Islet of Langerhans (tissue), 1 donor: Measurements from ENCODE around the gene POLR2E.

ENCODE experiments used
- FAIRE-seq: peaks from one replicate; lab custom pipeline; 2011; peaks lifted over from hg19 to GRCh38; lab: Jason Lieb, UNC

POLR2E gene

DNA sequence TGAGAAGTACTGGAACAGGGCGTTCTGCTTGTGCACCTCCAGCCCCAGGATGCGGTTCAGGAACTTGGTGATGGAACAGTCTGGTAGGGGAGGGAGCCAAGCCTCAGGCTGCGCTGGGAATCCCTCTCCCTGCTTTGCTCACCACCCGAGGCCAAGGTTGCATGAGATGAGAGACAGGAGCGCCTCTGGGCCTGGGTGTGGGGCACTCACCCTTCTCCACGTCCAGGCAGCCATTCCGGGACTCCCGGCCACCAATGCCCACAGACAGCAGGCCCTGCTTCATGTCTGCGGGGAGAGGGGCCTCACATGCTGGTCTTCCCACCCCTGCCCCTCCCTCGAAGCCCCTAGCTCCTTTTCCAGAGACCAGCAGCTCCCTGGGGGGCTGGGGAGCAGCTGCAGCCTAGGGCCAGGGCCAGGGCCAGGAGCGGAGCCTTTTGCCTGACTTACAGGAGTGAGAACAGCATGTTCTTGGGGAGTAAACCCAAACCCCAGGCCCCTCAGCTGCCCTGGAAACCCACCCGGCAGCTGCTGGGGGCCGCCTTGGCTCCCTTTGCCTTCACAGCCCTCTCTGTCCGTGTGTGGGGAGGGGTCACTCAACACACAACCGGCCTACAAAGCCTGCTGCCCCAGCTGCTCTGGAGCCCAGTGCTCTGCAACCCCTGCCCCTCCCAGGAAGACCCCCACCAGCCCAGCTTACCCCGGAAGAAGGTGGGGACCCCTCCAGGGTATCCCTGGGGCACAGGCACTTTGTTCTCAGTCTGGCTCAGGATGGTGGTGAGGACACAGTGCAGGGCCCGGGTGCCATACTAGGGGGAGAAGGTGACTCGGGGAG is 15.8 kb upstream of the POLR2E start:
- FAIRE-seq: no peak

GRCh38 chr19:1109697-1110671 is 14.8 kb upstream of the POLR2E start:
- no peak for FAIRE-seq

- FAIRE-seq: no peak
These were observed 13.9 kb upstream of the POLR2E start for GRCh38 chr19:1109032-1109551.

DNA sequence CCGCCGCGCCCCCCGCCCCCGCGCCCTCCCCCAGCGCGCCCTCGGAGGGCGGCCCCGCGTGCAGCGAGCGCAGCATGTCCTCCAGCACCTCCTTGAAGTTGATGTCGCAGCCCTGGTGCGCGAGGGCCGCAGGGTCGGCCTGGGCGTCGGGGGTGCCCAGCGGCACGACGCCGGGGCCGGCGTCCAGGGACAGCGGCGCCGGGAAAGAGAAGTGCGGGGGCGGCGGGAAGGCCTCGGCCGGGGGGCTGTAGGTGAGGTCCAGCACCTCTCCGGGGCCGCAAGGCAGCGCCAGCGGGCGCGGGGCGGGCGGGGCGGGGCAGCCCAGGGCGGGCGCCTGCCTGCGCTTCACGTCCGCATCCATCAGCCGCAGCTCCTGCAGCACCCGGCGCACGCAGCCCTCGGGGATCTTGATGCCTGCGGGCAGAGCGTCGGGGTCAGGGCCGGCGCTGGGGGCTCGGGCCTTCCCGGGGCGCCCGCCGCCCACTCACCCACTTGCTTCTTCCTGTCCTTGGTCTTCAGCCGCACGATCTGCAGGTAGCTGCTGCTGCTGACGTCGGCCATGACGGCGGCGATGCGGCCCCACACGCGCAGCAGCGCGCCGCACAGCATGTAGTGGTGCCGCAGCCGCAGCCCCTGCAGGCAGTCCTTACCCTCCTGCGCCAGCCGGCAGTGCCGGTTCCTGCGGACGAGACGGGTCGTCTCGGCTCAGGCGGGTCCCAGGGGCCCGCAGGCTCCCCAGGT is 13.3 kb upstream of the POLR2E start:
- no peak for FAIRE-seq

DNA sequence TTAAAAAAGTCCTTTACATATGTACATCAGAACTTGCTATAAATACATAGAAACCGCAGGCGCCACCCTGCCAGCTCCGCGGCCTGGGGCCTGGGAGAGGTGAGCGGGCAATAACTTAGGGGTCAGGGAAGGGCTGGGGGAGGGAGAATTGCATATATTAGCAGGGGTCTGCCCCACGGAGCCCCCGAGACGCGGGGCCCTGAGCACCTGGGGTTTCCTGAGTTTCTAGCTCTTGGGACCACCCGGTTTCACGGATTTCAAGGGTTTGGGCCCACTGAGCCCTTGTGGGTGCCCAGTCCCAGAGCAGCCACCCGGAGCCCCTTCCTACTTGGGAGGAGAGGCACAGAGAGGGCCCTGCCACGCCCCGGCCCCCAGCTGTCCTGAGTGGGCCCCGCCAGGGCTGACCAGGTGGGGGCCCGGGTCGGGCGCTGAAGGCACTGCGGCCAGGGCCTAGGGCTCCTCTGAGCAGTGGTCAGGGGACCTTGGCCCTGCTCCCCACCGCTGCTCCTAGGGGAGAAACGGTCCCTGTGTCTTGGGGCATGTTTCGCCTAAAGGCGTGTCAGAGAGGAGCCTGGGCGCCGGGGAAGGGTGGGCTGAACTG is 12.6 kb upstream of the POLR2E start:
- FAIRE-seq: no peak

- FAIRE-seq: no peak
These were observed 11.9 kb upstream of the POLR2E start for GRCh38 chr19:1106841-1107660.

GRCh38 chr19:1105873-1106840 is 11.0 kb upstream of the POLR2E start:
- no peak for FAIRE-seq

GRCh38 chr19:1105008-1105872 is 10.1 kb upstream of the POLR2E start:
- FAIRE-seq: no peak

DNA sequence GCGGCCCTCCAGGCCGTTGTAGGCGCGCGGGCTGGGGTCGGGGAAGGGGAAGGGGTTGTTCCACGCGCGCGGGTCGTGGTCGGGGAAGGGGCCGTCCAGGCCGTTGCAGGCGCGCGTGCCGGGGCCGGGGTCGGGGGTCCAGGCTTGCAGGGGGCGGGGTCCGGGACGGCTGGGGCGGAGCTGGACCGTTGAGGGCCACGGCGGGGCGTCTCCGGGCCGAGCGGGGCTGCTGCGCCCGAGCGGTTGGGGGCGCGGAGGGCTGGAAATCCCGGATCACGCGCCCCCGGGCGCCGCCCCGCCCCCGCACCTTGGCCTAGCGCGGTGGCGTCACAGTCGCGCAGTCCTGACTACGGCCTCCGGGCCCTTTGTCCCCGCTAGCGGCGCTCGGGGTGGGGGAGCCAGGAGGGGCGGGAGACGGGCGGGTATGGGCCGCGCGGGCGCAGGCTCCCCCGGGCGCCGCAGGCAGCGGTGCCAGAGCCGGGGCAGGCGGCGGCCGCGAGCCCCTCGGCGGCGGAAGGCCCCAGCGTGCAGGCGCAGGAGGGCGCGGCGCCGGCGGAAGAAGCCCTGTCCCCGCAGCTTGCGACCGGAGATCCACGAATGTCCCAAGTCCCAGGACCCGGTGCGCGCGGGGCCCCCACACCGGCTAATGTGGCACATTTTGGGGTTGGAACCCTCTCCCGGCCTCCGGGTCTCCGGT is 9.3 kb upstream of the POLR2E start:
- FAIRE-seq: no peak

- peak; percentile 73 for FAIRE-seq
These were observed 8.6 kb upstream of the POLR2E start, which contains the start of gene GPX4 for GRCh38 chr19:1103708-1104310. TSS of gene GPX4 (plus strand) at chr19:1103994. CDS start at chr19:1104044, 50 bp downstream.

- no peak for FAIRE-seq
These were observed 8.0 kb upstream of the POLR2E start for GRCh38 chr19:1103132-1103707.

DNA sequence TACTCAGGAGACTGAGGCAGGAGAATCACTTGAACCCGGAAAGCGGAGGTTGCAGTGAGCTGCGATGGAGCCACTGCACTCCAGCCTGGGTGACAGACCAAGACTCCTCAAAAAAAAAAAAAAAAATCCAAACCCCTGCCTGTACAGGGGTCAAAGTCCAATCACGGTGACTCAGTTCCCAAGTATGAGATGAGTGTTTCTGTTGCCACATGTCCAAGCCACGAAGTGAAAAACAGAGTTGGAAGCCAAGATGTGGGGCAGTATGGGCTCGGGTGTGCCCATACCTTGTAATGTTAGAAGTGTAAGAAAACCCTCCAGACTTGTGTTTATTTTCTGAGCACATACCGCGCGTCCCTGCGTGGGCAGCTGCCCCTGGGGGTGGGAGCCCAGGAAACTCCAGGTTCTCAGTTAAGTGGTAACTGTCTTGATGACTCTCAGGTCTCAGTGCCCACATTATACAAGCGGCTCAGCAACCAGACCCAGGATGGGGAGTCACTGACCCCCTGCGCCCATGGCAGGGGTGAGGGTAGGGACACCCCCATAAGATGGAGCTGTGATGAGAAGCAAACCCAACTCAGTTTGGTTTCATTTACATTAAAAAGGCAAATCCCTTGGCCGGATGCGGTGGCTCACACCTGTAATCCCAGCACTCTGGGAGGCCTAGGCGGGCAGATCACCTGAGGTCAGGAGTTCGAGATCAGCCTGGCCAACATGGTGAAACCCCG is 7.4 kb upstream of the POLR2E start:
- FAIRE-seq: no peak

GRCh38 chr19:1101337-1101698 is 6.1 kb upstream of the POLR2E start:
- no peak for FAIRE-seq

DNA sequence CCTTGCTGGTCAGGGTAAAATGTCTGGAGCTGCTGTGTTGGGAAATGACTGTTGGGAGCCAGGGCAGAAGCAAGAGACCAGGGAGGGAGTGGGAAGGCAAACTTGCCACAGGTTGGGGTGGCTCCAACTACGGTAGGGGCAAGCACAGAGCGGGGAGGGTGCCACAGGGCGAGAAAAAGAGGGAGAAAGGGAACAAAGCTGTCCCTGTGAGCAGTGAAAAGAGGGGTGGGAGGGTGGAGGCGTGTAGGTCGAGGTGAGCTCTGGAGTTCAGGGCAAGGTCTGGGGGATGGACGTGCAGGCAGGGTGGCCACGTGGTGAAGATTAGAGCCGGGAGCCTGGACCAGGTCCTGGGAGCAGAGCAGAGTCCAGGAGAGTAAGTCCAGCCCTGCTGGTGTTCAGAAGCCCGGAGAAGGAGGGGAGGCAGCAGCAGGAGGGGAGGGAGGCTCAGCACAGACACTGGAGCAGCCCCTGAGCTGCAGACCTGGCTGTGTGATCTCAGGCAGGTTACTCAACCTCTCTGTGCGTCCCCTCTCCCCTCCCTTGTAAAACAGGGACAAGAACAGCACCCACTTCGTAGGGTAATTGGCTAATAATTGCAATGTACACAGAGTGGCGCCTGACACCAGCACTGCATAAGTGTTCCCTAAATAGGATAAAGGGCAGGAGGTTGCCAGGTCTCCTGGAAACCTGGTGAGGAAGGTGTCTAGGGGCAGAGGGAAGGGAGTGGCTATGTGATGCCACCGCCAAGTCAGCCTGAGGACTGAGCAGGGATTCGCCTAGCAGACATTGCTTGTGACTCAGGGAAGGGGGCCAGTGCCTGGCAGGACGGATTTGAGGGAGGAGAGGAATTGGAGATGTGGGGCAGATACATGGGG is 3.2 kb upstream of the POLR2E start:
- FAIRE-seq: no peak

GRCh38 chr19:1097810-1098176 is 2.6 kb upstream of the POLR2E start:
- no peak for FAIRE-seq

DNA sequence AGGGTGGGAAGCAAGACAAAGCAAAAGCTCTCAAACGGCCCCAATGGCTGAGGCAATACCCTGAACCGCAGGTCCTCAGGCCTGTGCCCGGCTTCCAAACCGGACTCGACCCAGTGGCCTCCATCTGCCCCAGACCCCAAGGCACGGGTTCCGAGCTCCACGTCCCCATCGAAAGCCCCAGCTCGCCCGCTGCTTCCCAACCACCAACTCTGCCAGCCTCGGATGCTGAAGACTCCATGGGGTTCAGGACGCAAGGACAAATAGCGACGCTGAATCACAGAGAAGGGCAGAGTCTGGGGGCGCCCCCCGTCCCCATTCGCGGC is 559 bp downstream of the POLR2E start:
- FAIRE-seq: no peak
